ENCODE data around the gene HPGDS. TPM values are rescaled to one million over a fixed set of nuclear protein-coding genes. Genes with fewer than 3 reads are reported as not detected.
A peak's percentile ranks its signal among the peaks of the same experiment; 100 is the strongest.
"Not testable (repeated sequence)": the region's sequence is repeated elsewhere in the genome, so short reads cannot be mapped to it uniquely, and the experiment has no call there.

Gene HPGDS
- total RNA-seq, 2 donors from 2014 or later: 1.5 TPM; not detected in 1

- ATAC-seq: no peak
- no peak for DNase-seq (ENCODE audit: low spot score)
- H3K27ac Mint-ChIP-seq: no peak overlapping the region
- H3K36me3 Mint-ChIP-seq: no peaks in the 10 kb centered on the region
- no peaks in the 10 kb centered on the region for H3K9me3 Mint-ChIP-seq
- H3K4me1 Mint-ChIP-seq (ENCODE audit: low read depth in 2 of 2): no peaks in the 10 kb centered on the region
- no peak overlapping the region for H3K4me3 Mint-ChIP-seq
- H3K27me3 Mint-ChIP-seq: peaks cover 24 to 48% of the 10 kb centered on the region in 2 donors
These were observed 8.7 kb upstream of the HPGDS start for GRCh38 chr4:94351319-94351718.

DNA sequence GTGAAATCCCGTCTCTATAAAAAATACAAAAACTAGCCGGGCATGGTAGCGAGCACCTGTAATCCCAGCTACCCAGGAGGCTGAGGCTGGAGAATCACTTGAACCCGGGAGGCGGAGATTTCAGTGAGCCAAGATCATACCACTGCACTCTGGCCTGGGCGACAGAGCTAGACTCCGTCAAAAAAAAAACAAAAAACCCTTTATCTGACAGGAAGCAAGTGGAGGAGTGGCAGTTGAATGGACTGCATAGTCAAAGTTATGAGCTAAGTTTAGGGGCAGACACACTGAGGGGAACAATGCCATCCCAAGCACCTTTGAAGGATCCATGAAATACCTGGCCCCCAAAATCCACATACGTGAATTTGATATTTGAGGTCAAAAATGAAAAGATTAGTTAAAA lies 7.5 kb upstream of the HPGDS start:
- H3K9me3 Mint-ChIP-seq: no peaks in the 10 kb centered on the region
- DNase-seq (ENCODE audit: low spot score): no peak
- no peaks in the 10 kb centered on the region for H3K4me1 Mint-ChIP-seq (ENCODE audit: low read depth in 2 of 2)
- H3K36me3 Mint-ChIP-seq: no peaks in the 10 kb centered on the region
- H3K27me3 Mint-ChIP-seq: peaks cover 24 to 48% of the 10 kb centered on the region in 2 donors
- no peak overlapping the region for H3K4me3 Mint-ChIP-seq
- no peak for ATAC-seq
- no peak overlapping the region for H3K27ac Mint-ChIP-seq

GRCh38 chr4:94349193-94349592 lies 6.6 kb upstream of the HPGDS start:
- H3K4me1 Mint-ChIP-seq (ENCODE audit: low read depth in 2 of 2): no peaks in the 10 kb centered on the region
- DNase-seq (ENCODE audit: low spot score) (no peak), ATAC-seq (no peak)
- no peaks in the 10 kb centered on the region for H3K9me3 Mint-ChIP-seq
- H3K36me3 Mint-ChIP-seq: no peaks in the 10 kb centered on the region
- H3K27me3 Mint-ChIP-seq: peaks cover 19 to 43% of the 10 kb centered on the region in 2 donors
- no peak overlapping the region for H3K27ac Mint-ChIP-seq
- H3K4me3 Mint-ChIP-seq: no peak overlapping the region

DNA sequence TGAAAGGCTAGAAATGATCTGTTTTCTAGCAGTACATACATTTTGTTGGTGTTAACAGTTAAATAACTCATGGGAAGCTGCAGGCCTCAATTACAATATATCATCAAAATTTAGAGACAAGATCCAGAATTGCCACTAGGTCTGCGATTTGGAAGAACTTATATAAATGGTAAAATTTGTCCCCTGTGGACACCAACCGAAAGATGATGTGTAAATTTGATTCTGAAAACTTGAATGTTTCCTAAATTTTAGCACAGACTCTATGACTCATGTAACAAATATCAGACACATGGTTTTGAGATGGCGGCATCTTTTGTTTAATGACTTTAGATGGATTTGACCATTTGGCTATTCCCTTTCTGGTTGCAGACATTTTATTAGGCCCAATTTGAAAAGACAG lies 6.0 kb upstream of the HPGDS start:
- H3K4me3 Mint-ChIP-seq: no peak overlapping the region
- H3K27ac Mint-ChIP-seq: no peak overlapping the region
- no peaks in the 10 kb centered on the region for H3K9me3 Mint-ChIP-seq
- no peaks in the 10 kb centered on the region for H3K4me1 Mint-ChIP-seq (ENCODE audit: low read depth in 2 of 2)
- H3K36me3 Mint-ChIP-seq: no peaks in the 10 kb centered on the region
- no peak for DNase-seq (ENCODE audit: low spot score)
- H3K27me3 Mint-ChIP-seq: peaks cover 17 to 38% of the 10 kb centered on the region in 2 donors
- no peak for ATAC-seq

GRCh38 chr4:94346541-94346940 lies 3.9 kb upstream of the HPGDS start:
- Mint-ChIP-seq H3K4me3 (no peak overlapping the region), H3K27me3 (peaks cover 6 to 21% of the 10 kb centered on the region in 2 donors), H3K27ac (no peak overlapping the region), H3K9me3 (no peaks in the 10 kb centered on the region), H3K36me3 (no peaks in the 10 kb centered on the region), H3K4me1 (ENCODE audit: low read depth in 2 of 2) (peaks cover 3 to 5% of the 10 kb centered on the region in 2 donors)
- DNase-seq (ENCODE audit: low spot score) (no peak), ATAC-seq (no peak)

- H3K36me3 Mint-ChIP-seq: no peaks in the 10 kb centered on the region
- ATAC-seq: no peak
- no peak for DNase-seq (ENCODE audit: low spot score)
- peaks cover 5 to 15% of the 10 kb centered on the region in 2 donors for H3K27me3 Mint-ChIP-seq
- no peaks in the 10 kb centered on the region for H3K9me3 Mint-ChIP-seq
- H3K27ac Mint-ChIP-seq: no peak overlapping the region
- no peak overlapping the region for H3K4me3 Mint-ChIP-seq
- peaks cover 3 to 5% of the 10 kb centered on the region in 2 donors for H3K4me1 Mint-ChIP-seq (ENCODE audit: low read depth in 2 of 2)
These were observed 3.3 kb upstream of the HPGDS start for GRCh38 chr4:94345969-94346368.

DNA sequence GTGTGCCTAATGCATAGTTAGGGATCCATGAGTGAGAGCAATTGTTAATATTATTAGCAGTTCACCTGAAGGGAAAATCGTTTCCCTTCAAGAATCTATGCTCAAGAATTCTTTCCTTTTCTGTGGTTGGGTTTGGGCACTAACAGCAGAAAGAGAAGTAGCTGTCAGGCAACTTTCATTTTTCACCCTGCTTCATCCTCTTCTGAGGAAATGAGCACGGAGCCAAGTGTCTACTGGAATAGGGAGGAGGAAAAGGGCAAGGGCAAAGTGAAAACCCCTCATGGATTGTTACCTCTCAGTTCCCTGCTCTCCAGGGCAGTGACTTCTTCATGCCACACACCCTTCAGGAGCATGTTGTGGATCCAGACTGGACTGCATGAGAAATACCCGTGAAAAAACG lies 2.6 kb upstream of the HPGDS start:
- ATAC-seq: no peak
- Mint-ChIP-seq H3K27ac (no peak overlapping the region), H3K27me3 (peaks cover 0 to 8% of the 10 kb centered on the region in 2 donors), H3K4me1 (ENCODE audit: low read depth in 2 of 2) (peaks cover 3 to 5% of the 10 kb centered on the region in 2 donors), H3K4me3 (no peak overlapping the region), H3K9me3 (no peaks in the 10 kb centered on the region), H3K36me3 (no peaks in the 10 kb centered on the region)
- no peak for DNase-seq (ENCODE audit: low spot score)

DNA sequence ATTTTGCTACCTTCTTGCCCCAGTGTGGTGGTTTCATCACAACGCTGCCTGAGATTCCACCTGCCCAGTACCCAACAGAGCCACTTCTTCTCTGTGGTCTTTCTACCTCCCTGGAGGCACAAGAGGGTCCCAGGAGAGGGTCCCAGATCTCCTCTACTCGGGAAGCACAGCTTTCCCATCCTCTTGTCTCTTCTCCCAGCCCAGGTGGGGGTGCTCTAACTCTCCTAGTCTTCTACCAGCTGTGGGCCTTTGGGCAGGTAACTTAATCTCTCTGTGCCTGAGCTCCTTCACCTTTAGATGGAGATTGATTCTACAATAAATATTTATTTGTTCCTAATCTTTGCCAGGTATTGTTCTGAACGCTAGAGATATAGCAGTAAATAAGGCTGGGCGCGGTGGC lies 1.8 kb upstream of the HPGDS start:
- H3K4me3 Mint-ChIP-seq: no peak overlapping the region
- ATAC-seq (no peak), DNase-seq (ENCODE audit: low spot score) (no peak)
- no peak overlapping the region for H3K27ac Mint-ChIP-seq
- no peaks in the 10 kb centered on the region for H3K36me3 Mint-ChIP-seq
- peaks cover 0 to 4% of the 10 kb centered on the region in 2 donors for H3K27me3 Mint-ChIP-seq
- no peaks in the 10 kb centered on the region for H3K9me3 Mint-ChIP-seq
- H3K4me1 Mint-ChIP-seq (ENCODE audit: low read depth in 2 of 2): peaks cover 7 to 9% of the 10 kb centered on the region in 2 donors

GRCh38 chr4:94341481-94342370 lies 910 bp downstream of the HPGDS start:
- peaks cover 0 to 4% of the 10 kb centered on the region in 2 donors for H3K27me3 Mint-ChIP-seq
- H3K4me3 Mint-ChIP-seq: no peak overlapping the region
- H3K9me3 Mint-ChIP-seq: no peaks in the 10 kb centered on the region
- no peak for DNase-seq (ENCODE audit: low spot score)
- no peak overlapping the region for H3K27ac Mint-ChIP-seq
- no peak for ATAC-seq
- H3K4me1 Mint-ChIP-seq (ENCODE audit: low read depth in 2 of 2): peaks cover 11 to 20% of the 10 kb centered on the region in 2 donors
- no peaks in the 10 kb centered on the region for H3K36me3 Mint-ChIP-seq

DNA sequence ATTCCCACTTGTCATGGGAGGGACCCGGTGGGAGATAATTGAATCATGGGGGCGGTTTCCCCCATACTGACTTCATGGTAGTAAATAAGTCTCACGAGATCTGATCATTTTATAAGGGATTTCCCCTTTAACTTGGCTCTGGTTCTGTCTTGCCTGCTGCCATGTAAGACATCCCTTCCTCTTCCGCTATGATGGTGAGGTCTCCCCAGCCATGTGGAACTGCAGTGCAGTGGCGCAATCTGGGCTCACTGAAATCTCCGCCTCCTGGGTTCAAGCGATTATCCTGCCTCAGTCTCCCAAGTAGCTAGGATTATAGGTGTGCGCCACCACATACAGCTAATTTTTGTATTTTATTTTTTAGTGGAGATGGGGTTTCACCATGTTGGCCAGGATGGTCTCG lies 2.9 kb downstream of the HPGDS start:
- no peaks in the 10 kb centered on the region for H3K9me3 Mint-ChIP-seq
- ATAC-seq: no peak
- DNase-seq (ENCODE audit: low spot score): no peak
- H3K27ac Mint-ChIP-seq: peak overlapping the region; percentile 44 to 80
- peaks cover 11 to 20% of the 10 kb centered on the region in 2 donors for H3K4me1 Mint-ChIP-seq (ENCODE audit: low read depth in 2 of 2)
- peaks cover 0 to 4% of the 10 kb centered on the region in 2 donors for H3K27me3 Mint-ChIP-seq
- H3K36me3 Mint-ChIP-seq: no peaks in the 10 kb centered on the region
- H3K4me3 Mint-ChIP-seq: peak overlapping the region; percentile 64

DNA sequence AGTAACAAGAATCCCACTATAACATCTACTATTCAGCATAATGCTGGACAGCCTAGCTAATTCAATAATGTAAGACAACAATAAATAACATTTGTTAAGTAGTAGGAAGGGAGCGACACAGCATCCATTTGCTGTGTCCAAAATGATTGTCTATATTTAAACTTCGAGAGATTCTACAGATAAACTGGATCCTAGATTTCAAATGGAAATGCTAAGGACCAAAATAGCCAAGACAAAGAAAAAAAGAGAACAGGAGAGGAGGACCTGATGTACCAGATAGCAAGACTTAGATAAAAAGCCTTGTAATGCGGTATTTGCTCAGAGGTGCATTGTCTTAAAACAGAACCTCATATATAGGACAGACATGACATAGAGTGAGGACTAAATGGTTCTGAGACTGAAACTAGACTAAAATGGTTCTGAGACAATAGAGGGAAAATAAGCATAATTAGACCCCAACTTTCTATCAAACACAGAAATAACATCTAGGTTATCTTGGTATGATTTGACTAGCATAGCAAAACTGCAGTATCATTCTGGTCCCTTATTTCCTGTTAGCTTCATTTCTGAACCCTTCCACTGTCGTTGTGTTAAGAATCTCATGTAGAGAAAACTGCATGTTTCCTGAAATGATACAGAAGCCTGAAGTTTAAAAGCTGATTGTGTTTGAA lies 3.8 kb downstream of the HPGDS start:
- H3K4me3 Mint-ChIP-seq: peak overlapping the region; percentile 64
- ATAC-seq (peak; percentile 36 to 84), DNase-seq (ENCODE audit: low spot score) (no peak)
- peaks cover 0 to 4% of the 10 kb centered on the region in 2 donors for H3K27me3 Mint-ChIP-seq
- H3K4me1 Mint-ChIP-seq (ENCODE audit: low read depth in 2 of 2): peaks cover 11 to 20% of the 10 kb centered on the region in 2 donors
- no peaks in the 10 kb centered on the region for H3K9me3 Mint-ChIP-seq
- H3K27ac Mint-ChIP-seq: peak overlapping the region; percentile 44 to 80
- no peaks in the 10 kb centered on the region for H3K36me3 Mint-ChIP-seq

DNA sequence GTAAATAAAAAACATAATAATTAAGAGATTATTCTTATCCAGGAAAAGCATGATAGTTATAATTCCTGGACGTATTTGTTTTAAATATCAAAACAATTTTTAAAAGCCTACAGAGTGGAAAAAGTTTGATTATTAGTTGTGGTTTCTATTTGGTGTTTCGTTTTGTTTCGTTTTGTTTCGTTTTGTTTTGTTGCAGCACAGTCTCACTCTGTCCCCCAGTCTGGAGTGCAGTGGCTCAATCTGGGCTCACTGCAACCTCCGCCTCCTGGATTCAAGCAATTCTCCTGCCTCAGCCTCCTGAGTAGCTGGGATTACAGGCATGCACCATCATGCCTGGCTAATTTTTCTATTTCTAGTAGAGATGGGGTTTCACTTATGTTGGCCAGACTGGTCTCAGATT lies 5.8 kb downstream of the HPGDS start:
- not testable (repeated sequence) for H3K4me3 Mint-ChIP-seq
- peaks cover 12 to 15% of the 10 kb centered on the region in 2 donors for H3K4me1 Mint-ChIP-seq (ENCODE audit: low read depth in 2 of 2)

DNA sequence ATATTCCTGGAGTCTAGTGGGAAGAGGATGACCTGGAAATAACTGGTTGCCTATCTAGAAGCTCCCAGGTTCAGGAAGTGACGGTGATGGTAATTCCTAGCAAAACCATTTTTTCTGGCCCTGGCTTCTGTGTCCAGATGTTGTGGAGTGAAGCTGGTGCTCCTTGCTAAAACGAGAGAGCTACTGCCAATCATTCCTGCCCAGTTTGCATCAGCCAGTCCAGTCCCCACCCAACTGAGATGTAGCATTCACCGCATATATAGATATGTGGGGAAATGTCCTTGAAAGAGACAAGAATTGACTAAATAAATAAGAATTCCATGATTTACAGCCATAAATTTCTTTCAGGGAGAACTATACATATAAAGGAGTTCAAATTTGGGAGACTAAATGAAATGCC lies 6.3 kb downstream of the HPGDS start:
- no peak overlapping the region for H3K27ac Mint-ChIP-seq
- DNase-seq (ENCODE audit: low spot score): no peak
- no peaks in the 10 kb centered on the region for H3K36me3 Mint-ChIP-seq
- no peaks in the 10 kb centered on the region for H3K9me3 Mint-ChIP-seq
- peaks cover 12 to 15% of the 10 kb centered on the region in 2 donors for H3K4me1 Mint-ChIP-seq (ENCODE audit: low read depth in 2 of 2)
- no peak for ATAC-seq
- no peaks in the 10 kb centered on the region for H3K27me3 Mint-ChIP-seq
- H3K4me3 Mint-ChIP-seq: no peak overlapping the region

More for the DNA sequence above, 5.8 kb downstream of the HPGDS start:
- not testable (repeated sequence) for H3K9me3 Mint-ChIP-seq; ATAC-seq; H3K27me3 Mint-ChIP-seq; H3K36me3 Mint-ChIP-seq; DNase-seq (ENCODE audit: low spot score); H3K27ac Mint-ChIP-seq

GRCh38 chr4:94334962-94335361 lies 7.7 kb downstream of the HPGDS start:
- Mint-ChIP-seq H3K4me3 (no peak overlapping the region), H3K9me3 (no peaks in the 10 kb centered on the region), H3K4me1 (ENCODE audit: low read depth in 2 of 2) (peaks cover 12 to 15% of the 10 kb centered on the region in 2 donors), H3K27ac (no peak overlapping the region), H3K27me3 (peaks cover 0 to 3% of the 10 kb centered on the region in 2 donors), H3K36me3 (no peaks in the 10 kb centered on the region)
- ATAC-seq (no peak), DNase-seq (ENCODE audit: low spot score) (no peak)
